Chondrocyte (in vitro differentiated cells): ENCODE results near the gene GPR156. TPM values are rescaled to one million over a fixed set of nuclear protein-coding genes. Genes with fewer than 3 reads are reported as not detected.

ENCODE experiments used
- DNase-seq: peaks from one replicate; pipeline ENCODE4 v3.0.0; 2021; ENCODE audit warnings: mixed read lengths, low spot score
- H3K27ac Mint-ChIP-seq: one replicate; pipeline ENCODE4 v1.8.0; 2021; ENCODE audit warnings: mild to moderate bottlenecking, moderate library complexity, mixed read lengths; ENCODE audit not compliant: unreplicated experiment
- H3K27me3 Mint-ChIP-seq: 2 replicates; pipeline ENCODE4 v1.8.0; 2021; ENCODE audit warnings: low read depth, mixed read lengths
- H3K36me3 Mint-ChIP-seq: 2 replicates; pipeline ENCODE4 v1.8.0; 2021; ENCODE audit warnings: low read depth, mixed read lengths
- H3K4me1 Mint-ChIP-seq: 2 replicates; pipeline ENCODE4 v1.8.0; 2021; ENCODE audit warnings: low read depth, mild to moderate bottlenecking, mixed read lengths
- H3K4me3 Mint-ChIP-seq: one replicate; pipeline ENCODE4 v1.8.0; 2021; ENCODE audit warnings: mild to moderate bottlenecking, moderate library complexity, mixed read lengths; ENCODE audit not compliant: unreplicated experiment
- H3K9me3 Mint-ChIP-seq: 2 replicates; pipeline ENCODE4 v1.8.0; 2021; ENCODE audit warnings: low read depth, mixed read lengths
- CTCF ChIP-seq: fragments of 200-600 bp; sonication (generic); IDR thresholded peaks from 2 replicates; pipeline ENCODE4 v1.5.0; 2021; ENCODE audit warnings: antibody characterized with exemption, mild to moderate bottlenecking, moderate library complexity
- total RNA-seq: library from RNA; stranded (reverse); gene quantifications from 3 replicates; pipeline ENCODE4 v1.2.1, GENCODE V29; 2021

GPR156 gene
- total RNA-seq, 1 donor from 2014 or later, result 1.7 TPM

DNA sequence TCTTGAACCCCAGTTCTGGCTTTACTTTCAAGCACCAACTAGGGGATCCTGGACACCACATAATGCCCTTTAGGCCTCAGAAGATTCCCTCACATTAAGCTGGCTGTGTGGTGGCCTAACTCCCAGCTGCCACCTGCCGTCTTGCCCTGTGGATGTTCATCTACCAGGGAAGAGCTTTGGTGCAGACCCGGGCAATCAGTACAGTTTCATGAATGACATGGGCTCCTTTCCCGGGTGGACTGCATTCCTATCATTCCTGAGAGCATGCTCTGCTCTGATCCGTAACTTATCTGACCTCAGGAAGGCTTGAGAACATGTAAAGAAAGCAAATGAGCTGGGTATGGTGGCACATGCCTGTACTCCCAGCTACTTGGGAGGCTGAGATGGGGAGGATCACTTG, 140.8 kb downstream of the GPR156 start:
- H3K4me1 Mint-ChIP-seq, result peaks cover 23% of the 10 kb centered on the region
- H3K36me3 Mint-ChIP-seq, result no peaks in the 10 kb centered on the region
- peak; percentile 10 for TF ChIP-seq CTCF
- H3K27ac Mint-ChIP-seq, result no peak overlapping the region
- DNase-seq, result no peak
- no peaks in the 10 kb centered on the region for H3K9me3 Mint-ChIP-seq
- H3K27me3 Mint-ChIP-seq, result no peaks in the 10 kb centered on the region
- no peak overlapping the region for H3K4me3 Mint-ChIP-seq

GRCh38 chr3:120143676-120144075, 141.3 kb downstream of the GPR156 start:
- no peak overlapping the region for H3K27ac Mint-ChIP-seq
- H3K27me3 Mint-ChIP-seq, result no peaks in the 10 kb centered on the region
- no peaks in the 10 kb centered on the region for H3K9me3 Mint-ChIP-seq

GRCh38 chr3:120142236-120142635, 142.8 kb downstream of the GPR156 start:
- H3K4me1 Mint-ChIP-seq, result peaks cover 22% of the 10 kb centered on the region
- no peak for TF ChIP-seq CTCF
- no peaks in the 10 kb centered on the region for H3K27me3 Mint-ChIP-seq
- no peak overlapping the region for H3K4me3 Mint-ChIP-seq
- DNase-seq, result no peak
- H3K36me3 Mint-ChIP-seq, result no peaks in the 10 kb centered on the region
- no peak overlapping the region for H3K27ac Mint-ChIP-seq
- H3K9me3 Mint-ChIP-seq, result no peaks in the 10 kb centered on the region

More at GRCh38 chr3:120143676-120144075, 141.3 kb downstream of the GPR156 start:
- Mint-ChIP-seq H3K4me3 (no peak overlapping the region), H3K4me1 (peaks cover 23% of the 10 kb centered on the region), H3K36me3 (no peaks in the 10 kb centered on the region)
- TF ChIP-seq CTCF, result no peak
- DNase-seq, result no peak

- peak; percentile 92 for DNase-seq
- TF ChIP-seq CTCF, result no peak
These were observed 144.8 kb downstream of the GPR156 start for GRCh38 chr3:120140098-120140742.

DNA sequence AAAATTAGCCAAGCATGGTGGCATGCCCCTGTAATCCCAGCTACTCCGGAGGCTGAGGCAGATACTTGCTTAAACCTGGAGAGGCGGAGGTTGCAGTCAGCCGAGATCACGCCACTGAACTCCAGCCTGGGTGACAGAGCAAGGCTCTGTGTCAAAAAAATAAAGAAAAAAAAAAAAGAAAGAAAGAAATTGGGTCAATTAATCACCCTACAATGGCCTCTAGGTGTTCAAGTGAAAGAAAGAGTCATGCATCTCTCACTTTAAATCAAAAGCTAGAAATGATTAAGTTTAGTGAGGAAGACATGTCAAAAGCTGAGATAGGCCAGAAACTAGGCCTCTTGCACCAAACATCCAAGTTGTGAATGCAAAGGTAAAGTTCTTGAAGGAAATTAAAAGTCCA, 145.9 kb downstream of the GPR156 start:
- Mint-ChIP-seq H3K9me3 (peaks cover 3% of the 10 kb centered on the region), H3K27me3 (no peaks in the 10 kb centered on the region), H3K4me3 (no peak overlapping the region), H3K4me1 (peaks cover 27% of the 10 kb centered on the region), H3K27ac (no peak overlapping the region), H3K36me3 (no peaks in the 10 kb centered on the region)
- no peak for TF ChIP-seq CTCF
- DNase-seq, result no peak

More at GRCh38 chr3:120140098-120140742, 144.8 kb downstream of the GPR156 start:
- no peaks in the 10 kb centered on the region for H3K27me3 Mint-ChIP-seq
- H3K27ac Mint-ChIP-seq, result no peak overlapping the region
- peaks cover 3% of the 10 kb centered on the region for H3K9me3 Mint-ChIP-seq
- H3K36me3 Mint-ChIP-seq, result no peaks in the 10 kb centered on the region
- peaks cover 30% of the 10 kb centered on the region for H3K4me1 Mint-ChIP-seq
- no peak overlapping the region for H3K4me3 Mint-ChIP-seq
